Measurements from ENCODE around the gene SLC19A1. TPM values are rescaled to one million over a fixed set of nuclear protein-coding genes. Genes with fewer than 3 reads are reported as not detected.

The SLC19A1 gene
- total RNA-seq, 1 donor from 2014 or later = 10.2 TPM

DNA sequence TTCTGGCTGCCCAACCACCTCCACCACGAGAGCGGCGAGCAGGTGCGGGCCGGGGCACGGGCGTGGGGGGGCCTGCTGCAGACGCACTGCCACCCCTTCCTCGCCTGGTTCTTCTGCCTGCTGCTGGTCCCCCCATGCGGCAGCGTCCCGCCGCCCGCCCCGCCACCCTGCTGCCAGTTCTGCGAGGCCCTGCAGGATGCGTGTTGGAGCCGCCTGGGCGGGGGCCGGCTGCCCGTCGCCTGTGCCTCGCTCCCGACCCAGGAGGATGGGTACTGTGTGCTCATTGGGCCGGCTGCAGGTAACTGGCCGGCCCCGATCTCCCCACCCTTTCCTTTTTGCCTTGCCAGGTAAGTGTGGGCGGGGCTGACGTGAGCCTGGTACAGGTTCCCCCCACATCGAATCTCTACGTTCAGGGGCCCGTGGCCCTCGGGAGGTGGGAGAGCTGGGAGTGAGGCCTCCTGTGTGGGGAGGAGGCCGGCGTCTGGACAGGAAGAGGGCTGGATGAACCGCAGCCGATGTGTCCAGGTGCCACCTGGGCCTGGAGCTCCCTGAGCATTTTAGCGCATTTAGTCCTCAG is 85.6 kb downstream of the SLC19A1 start:
- intact Hi-C loops (cut with DNase I) = no loop called here
- DNase-seq (ENCODE audit: low spot score) = no peak
- no peak for ATAC-seq

GRCh38 chr21:45455674-45456583 is 86.3 kb downstream of the SLC19A1 start:
- intact Hi-C loops (cut with DNase I) = no loop called here
- DNase-seq (ENCODE audit: low spot score) (no peak), ATAC-seq (peak; percentile 25)

GRCh38 chr21:45454926-45455673 is 87.1 kb downstream of the SLC19A1 start:
- peak; percentile 90 for ATAC-seq
- intact Hi-C loops (cut with DNase I) = no loop called here
- DNase-seq (ENCODE audit: low spot score) = no peak

- ATAC-seq (peak; percentile 9), DNase-seq (ENCODE audit: low spot score) (no peak)
- intact Hi-C loops (cut with DNase I) = no loop called here
Measured at GRCh38 chr21:45454060-45454925, 87.9 kb downstream of the SLC19A1 start.

DNA sequence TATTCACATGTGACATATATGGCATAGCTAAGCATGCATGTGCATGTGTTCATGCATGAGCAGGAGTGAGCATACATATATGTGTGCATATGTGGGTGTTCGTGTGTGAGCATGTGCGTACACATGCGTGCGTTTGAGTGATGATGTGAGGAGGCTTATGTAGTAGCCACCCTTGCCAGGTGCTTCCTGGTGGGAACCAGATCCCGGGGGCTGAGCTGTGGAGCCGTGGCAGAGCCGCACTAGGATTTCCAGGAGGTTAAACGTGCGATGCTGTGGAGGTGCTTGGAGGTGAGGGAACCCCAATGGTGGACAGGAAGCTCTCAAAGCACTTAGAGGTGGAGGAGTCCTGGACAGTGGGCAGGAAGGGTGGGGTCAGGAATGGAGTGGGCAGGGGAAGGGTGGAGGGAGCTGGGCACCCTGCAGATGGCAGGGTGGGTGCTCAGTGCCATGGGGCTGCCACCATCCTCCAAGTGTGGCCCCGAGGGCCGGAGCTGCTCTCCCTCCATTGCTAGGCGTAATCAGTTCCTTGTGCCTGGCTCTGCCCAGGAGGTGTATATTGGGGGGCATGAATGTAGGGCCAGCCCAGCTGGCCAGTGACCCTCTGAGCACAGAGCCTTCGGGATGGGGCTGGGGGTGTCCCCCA is 88.8 kb downstream of the SLC19A1 start:
- ATAC-seq = no peak
- intact Hi-C loops (cut with DNase I) = no loop called here
- no peak for DNase-seq (ENCODE audit: low spot score)

DNA sequence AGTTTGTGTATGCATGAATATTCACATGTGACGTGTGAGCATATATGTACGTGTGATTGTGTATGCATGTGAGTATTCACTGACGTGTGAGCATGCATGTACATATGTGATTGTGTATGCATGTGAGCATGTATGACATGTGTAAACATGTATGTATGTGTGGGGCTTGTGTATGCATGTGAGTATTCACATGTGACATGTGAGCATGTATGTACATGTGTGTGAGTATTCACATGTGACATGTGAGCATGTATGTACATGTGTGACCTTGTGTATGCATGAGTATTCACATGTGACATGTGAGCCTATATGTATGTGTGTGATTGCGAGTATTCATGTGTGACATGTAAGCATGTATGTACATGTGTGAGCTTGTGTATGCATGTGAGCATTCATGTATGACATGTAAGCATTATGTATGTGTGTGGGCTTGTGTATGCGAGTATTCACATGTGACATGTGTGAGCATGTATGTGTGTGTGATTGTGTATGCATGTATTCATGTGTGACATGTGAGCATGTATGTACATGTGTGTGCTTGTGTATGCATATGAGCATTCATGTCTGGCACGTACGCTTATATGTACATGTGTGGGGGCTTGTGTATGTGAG is 89.4 kb downstream of the SLC19A1 start:
- intact Hi-C loops (cut with DNase I) = no loop called here

GRCh38 chr21:45451771-45452182 is 90.5 kb downstream of the SLC19A1 start:
- intact Hi-C loops (cut with DNase I) = no loop called here
- DNase-seq (ENCODE audit: low spot score) (no peak), ATAC-seq (no peak)

More for the DNA sequence above, 89.4 kb downstream of the SLC19A1 start:
- DNase-seq (ENCODE audit: low spot score) (no peak), ATAC-seq (no peak)

GRCh38 chr21:45451091-45451740 is 91.0 kb downstream of the SLC19A1 start:
- ATAC-seq (no peak), DNase-seq (ENCODE audit: low spot score) (no peak)
- intact Hi-C loops (cut with DNase I) = no loop called here

DNA sequence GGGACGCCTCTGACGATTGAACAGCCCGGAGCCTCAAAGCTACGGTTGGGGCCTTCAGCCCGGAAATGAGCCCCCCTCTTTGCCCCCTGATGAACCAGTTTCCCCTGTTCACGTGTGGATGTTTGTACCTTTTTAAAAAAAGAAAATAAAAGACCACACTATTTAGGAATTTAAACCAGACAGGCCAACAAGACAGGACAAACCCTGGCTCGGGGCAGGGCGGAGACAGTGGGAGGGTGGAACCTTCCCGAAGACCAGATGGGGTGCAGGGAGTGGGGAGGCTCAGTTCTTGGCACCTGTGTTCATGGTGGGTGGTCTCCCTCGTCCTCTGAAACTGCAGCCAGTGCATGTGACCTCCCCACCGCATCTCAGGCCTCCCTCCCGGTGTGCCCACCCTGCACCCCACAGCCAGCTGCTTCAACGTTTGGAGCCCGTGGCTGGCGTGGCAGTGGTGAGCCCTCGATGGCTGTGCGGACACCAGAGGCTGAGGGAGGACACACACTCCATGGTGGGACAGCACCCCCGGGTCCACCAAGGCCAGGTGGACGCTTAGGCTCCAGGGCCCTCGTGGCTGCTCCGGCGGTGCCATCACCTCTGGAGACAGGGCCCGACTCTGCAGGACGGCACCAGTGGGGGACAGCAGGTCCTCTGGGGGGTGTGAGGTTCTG is 91.7 kb downstream of the SLC19A1 start:
- intact Hi-C loops (cut with DNase I) = no loop called here

DNA sequence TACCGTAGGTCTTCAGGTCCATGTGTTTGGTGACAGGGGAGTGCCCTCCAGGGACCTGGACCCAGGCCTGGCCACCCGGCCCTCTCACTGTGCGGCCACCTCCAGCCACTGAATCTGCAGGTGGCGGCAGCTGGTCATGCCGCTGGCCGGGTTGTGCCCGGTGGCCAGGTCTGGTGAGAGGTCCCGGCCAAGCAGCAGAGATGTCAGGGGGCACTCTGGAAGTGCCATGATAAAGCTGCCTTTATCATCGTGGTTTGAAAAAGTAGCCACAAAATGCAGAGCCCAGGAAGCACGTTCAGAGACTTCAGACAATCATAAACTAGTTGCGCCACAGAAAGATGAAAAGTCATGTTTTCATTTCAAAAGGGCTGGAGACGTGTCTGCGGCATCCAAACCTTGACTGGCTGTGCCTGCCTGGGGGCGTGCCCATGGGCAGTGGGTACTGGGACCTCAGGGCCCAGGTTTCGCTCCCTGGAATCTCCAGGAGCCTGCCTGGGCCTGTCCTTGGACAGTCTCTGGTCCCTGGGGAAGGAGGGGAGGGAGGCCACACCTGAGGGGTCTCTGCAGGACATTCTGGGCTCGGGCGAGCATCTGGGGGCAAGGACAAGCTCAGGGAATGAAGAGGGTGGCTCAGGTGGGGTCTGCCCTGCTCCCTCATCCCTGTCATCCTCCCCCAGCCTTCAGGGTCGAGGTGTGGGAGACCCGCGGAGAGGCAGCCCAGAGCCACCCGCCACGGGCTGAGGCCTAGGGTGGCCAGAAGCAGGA is 92.4 kb downstream of the SLC19A1 start:
- no peak for ATAC-seq
- intact Hi-C loops (cut with DNase I) = no loop called here
- DNase-seq (ENCODE audit: low spot score) = no peak

More for the DNA sequence above, 91.7 kb downstream of the SLC19A1 start:
- ATAC-seq (no peak), DNase-seq (ENCODE audit: low spot score) (no peak)

DNA sequence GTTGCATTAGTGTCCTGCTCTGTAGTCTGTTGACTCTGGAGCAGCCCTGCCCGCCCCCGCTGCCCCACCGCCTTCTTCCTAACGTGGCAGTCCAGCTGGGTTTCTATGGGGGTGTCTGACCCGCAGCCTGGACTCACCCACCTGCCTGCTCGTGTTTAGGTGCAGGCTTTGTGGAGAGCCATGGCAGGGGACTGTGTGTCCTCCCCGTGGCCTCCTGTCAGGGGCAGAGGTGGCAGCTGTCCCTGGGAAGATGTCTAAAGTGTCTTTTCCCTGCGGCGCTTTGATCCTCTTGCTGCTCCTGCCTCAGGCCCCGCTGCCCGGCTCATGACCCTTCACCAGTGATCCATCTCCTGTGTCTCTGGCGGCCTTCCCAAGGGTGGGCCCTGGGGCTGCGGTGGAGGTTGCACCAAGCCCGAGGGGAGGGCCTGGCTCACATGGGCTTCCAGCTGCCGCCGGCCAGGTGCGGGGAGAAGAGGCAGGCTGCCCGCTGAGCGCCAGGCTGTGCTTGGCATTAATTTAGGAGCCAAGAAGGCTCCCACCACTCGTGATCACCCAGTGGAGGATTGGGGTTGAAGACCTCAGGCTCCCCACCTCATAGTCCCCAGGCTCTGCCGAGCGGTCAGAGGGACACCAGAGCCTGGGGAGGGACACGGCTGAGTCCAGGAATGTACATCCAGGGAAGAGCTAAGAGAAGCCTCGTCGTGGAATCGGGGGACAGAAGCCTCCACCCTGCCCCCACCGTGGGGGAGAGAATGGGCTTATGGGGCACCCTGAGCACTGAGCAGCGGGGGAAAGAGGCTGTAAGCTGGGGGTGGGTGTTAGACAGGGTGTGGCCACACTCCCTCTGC is 93.2 kb downstream of the SLC19A1 start:
- intact Hi-C loops (cut with DNase I) = no loop called here
- no peak for DNase-seq (ENCODE audit: low spot score)
- no peak for ATAC-seq

- DNase-seq (ENCODE audit: low spot score) (no peak), ATAC-seq (no peak)
- intact Hi-C loops (cut with DNase I) = no loop called here
Measured at GRCh38 chr21:45448283-45448809, 93.9 kb downstream of the SLC19A1 start.

All from sciatic nerve (tissue), 2 donors.